ENCODE measurements around the gene CHCT1.
A peak's percentile ranks its signal among the peaks of the same experiment; 100 is the strongest.
"Not testable (repeated sequence)": the region's sequence is repeated elsewhere in the genome, so short reads cannot be mapped to it uniquely, and the experiment has no call there.

Gene CHCT1

DNA sequence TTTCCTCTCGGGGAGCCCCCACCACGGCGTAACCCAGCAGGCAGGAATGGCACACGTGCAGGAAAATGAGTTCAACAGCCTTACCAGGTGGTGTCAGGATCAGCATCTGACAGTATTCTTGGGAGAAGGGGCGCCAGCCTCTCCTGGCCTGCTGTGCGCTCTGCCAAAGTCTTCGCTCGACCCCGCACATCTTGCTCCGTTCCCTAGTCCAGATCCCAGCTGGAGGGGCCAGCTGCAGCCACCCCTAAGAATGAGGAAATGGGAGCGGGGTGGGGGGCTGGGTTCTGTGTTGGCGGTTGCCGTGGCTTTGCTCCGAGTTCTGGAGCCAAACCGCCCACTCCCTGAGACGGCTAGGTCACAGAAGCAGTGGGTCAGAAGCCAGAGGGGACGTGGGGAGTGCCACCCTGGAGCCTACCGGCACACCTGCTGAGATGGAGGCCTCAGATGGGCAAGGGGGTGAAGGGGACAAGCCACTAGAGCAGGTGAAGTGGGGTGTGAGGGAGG lies at the start of gene CHCT1:
CHCT1 (plus strand) TSS at position 328 of the 504 bp plus-strand sequence; CDS start at position 432, 104 bp downstream.
- no peak for DNase-seq

DNA sequence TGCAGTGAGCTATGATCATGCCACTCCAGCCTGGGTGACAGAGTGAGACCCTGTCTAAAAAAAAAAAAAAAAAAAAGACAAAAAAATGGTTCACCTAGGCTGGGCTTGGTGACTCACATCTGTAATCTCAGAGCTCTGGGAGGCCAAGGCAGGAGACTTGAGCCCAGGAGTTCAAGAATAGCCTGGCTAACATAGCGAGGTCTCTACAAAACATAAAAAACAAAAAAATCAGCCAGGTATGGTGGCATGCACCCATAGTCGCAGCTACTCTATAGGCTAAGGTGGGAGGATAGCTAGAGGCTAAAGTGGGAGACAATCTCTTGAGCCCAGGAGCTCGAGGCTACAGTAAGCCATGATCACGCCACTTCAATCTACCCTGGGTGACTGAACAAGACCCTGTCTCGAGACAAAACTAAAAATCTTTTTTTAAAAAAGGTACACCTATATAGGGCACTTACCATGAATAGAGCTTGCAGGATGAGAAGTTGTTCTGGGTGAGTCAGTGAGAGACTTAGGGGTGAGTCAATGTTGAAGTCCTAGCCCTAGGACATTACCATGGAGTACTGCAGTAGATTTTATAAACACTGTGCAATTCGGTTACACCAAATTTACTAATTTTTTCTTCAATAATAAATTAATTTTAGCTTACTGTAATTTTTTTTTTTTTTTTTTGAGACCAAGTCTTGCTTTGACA lies 49.4 kb upstream of the CHCT1 start:
- DNase-seq = no peak

DNA sequence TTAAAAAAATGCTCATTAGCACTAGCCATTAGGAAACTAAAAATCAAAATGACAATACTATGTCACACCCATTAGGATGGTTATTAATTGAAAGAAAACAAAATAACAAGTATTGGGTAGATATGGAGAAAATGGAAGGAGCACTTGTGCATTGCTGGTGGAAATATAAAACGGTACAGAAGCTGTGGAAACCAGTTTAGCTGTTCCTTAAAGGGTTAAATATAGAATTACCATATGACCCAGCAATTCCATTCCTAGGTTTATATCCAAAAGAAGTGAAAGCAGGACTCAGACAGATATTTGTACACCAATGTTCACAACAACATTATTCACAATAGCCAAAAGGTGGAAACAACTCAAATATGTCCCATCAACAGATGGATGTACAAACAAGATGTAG lies 44.1 kb upstream of the CHCT1 start:
- not testable (repeated sequence) for DNase-seq

DNA sequence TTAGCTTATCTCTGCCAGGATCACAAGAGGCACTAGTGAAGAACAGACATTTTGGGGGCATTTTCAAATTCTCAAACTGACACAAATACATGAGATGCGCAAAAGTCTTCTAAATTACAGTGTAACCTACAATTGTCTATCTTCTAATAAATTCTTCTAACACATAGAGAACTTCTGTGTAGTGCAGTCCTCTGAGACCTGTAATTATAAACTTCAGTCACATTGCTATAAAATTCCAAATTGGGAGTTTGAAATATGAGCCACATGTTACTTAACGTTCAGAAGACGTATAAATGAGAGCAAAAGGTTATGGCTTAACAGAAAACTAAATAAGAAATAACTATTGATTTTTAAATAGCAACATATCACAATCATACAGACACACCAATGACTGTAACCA lies 42.8 kb upstream of the CHCT1 start:
- not testable (repeated sequence) for DNase-seq

DNA sequence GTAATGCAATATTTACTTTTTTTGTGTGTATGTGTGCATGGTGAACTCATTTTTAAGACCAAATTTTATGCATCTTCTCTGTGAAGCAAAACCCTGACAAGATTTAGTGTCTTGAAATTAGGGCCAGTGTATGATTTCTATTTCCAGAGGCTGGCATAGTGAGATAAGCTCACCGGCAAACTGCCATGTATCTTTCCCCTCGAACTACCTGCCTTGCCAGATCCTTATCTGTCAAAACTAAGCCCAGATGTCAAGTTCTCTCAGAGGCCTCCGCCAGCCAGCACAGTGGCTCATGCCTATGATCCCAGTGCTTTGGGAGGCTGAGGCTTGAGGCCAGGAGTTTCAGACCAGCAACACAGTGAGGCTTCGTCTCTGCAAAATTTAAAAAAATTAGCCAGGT lies 40.3 kb upstream of the CHCT1 start:
- DNase-seq = no peak

DNA sequence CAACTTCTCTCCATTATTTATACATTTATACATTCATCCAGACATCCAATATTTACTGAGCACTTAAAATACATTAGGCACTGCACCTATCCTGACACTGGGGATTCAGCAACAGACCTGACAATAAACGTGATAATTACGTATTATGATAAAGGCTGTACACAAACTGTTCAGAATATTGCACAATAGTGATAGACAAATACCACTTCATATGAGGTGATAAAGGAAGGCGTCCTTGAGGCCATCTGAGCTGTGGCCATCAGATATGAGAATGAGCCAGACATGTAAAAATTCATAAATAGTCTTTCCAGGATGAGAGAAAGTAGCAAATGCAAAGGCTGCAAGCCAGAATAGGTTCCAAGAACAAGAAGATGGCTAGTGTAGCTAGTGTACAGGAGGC lies 38.9 kb upstream of the CHCT1 start:
- peak; percentile 23 for DNase-seq

DNA sequence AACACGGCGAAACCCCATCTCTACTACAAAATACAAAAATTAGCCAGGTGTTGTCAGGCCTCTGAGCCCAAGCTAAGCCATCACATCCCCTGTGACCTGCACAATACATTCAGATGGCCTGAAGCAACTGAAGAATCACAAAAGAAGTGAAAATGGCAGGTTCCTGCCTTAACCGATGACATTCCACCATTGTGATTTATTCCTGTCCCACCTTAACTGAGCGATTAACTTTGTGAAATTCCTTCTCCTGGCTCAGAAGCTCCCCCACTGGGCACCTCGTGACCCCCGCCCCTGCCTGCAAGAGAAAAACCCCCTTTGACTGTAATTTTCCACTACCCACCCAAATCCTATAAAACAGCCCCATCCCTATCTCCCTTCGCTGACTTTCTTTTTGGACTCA lies 37.4 kb upstream of the CHCT1 start:
- not testable (repeated sequence) for DNase-seq

DNA sequence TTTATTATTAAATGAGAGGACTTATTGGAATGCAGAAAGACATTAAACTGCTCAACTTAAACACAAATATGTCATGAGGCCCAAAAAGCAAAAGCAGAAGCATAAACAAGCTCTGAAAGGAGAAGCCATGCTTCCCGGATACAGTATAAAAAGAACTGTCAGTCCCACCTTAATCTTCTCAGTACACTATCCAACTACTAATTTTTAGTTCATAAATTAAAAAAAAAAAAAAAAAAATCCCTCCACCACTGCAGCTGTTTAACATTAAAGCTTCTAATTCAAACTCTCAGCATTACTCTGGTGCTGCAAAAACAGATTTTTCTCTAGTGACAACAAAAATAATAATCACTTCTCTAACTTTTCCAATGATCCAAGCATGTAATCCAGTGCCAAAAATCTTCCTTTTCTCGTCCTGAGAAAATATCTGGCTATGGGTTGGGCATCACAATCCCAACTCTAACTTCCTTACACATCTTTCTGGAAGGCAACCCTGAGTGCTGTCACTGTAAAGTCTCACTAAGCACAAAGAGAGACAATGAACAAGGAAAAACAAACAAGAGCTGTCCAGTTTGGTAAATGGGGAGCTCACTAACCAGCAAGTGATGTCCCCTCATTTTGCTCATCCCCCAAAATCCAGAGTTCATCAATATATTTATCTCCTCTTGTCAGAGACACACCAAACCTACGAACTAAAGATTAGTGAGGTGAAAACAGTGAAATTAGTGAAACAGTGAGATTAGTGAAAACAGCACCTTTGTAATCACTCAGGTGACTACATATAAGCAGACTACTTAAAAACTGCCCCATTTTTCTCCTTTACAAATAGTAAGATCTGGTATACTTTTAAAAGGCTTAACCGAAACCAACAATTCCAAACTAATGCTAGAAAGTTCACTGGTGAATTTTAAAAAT lies 35.9 kb upstream of the CHCT1 start:
- DNase-seq = no peak

DNA sequence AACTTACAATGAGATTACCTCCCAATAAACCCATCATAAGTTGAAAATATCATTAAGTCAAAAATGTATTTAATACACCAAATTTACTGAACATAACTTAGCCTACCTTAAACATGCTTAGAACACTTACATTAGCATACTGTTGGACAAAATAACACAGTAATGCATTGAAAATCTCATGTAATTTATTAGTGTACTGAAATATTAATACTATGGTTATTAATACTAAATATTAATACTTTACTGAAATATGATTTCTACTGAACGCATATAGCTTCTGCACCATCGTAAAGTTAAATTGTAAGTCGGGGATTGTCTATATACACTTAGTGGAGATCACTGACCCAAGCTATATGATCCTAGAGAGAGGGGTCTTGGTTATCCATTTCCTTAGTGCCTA lies 34.6 kb upstream of the CHCT1 start:
- no peak for DNase-seq

DNA sequence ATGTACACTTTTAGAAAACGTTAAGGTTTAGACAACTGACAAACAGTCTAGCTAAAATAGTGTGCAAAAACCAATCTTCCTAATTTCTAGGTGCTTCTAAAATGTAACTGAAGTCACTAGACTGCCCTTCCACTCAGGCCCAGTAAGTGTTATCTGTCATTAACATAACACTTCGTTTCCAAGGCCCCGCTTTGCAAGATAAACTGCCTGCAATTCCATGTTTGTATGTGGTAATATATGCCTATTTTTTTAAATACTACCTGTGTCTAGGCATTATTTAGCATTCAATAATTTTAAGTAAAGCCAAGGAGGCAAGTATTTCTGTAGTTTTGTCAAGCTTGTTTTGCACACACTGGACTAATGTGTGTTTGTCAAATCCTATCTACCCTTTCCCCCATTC lies 33.5 kb upstream of the CHCT1 start:
- DNase-seq = no peak

DNA sequence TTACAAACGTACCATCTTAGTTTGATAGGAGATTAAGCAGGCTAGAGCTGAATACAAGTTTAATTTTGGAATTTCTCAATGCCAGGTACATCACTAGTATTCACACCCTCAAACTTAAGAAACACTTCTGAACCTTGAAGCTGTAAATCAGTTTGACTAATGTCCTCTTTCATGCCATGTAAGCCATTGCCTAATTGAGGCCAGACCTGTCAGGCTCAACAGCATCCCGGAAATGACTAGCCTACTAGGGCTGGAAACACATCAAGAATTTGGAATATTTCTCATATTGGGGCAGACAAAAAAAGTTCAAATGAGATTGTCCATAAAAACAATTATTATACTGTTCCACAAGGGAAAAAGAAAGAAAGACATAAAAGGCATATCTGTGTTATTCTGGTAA lies 32.1 kb upstream of the CHCT1 start:
- no peak for DNase-seq

DNA sequence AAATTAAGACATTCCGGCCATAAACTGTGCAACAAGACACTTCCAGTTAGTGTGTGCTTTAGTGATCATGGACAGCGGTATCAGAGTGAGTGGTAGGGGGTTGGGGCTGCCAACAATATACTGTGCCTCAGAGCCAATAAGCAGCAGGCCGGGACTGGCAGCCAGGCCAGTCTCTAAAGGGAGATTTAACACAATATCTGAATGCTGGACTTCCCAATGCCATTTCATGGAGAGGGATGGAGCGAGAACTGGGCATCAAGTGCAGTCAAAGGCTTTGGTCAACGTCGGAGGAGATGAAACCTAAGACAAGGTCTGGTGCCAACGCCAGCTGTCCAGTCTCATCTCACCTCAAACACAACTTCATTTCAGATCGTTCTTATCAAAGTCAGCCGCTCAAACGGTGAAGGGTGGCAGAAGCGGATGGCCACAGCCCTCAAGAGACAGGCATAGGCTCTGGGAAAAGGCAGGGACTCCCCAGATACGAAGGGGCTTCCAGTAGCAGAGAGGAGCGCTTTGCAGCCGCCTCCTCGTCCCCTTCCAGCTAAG lies 31.3 kb upstream of the CHCT1 start:
- no peak for DNase-seq

DNA sequence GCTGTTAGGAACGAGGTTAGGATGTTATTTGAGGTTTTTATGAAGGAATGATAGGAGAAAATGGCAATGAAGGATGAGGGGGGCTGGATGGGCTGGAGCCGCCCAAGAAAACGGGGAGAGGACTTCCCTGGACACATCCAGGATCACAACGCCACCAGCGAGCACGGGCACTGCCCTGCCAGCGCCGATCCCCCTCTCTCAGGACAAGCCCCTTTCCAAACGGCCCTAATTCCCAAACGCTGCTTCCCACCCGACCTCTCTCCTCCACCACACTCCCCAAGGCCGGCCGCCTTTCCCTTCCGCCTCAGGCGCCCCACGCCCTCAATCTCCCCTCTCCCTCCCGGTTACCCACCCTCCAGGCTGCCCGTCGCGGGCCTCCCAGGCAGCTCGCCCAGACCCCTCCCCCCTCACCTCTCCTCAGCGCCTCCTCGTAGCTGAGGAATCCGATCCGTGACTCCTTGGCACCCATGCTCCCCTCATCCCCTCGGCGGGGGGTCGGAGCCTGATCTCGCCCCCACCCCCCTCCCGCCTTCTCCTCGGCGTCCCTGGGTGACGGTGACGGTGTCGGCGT lies 30.7 kb upstream of the CHCT1 start:
- no peak for DNase-seq

DNA sequence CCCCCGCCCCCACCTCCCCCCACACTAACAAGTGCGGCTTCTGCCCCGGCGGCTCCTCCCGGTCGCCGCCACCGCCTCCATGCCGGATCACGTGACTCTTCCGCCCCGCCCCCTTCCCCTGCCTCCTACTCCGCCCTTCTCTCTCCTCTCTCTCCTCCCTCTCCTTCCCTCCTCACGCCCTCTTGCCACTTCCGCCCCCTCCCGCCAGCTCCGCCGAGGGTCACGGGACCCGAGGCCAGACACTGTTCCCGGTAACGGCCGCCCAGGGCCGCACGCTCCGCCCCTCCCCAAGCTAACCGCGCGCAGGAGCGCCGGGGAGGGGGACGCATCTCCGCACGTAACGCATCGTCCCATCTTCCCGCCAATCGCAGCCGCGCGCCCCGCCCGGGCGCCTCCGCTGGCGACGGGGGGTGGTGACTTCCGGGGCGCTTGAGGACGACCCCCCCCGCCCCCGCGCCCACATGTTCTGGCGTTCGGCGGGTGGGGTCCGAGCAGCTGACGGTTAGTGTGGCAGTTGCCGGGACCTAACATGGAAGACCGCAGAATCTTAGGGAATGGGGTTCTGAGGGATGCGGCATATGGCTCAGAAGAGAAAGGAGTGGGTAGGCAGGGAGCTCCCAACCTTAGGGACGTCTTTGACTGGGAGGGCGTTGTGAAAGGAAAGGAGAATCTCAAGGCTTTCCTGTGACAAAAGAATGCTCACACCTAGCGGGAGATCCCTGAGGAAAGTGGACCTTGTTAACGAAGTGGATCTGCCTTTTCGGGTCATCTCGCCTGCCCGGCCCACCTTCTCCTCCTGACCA lies 30.0 kb upstream of the CHCT1 start, which contains the start of gene USP32:
USP32 (minus strand) TSS at position 92 of the 803 bp plus-strand sequence. CDS start 194 bp downstream, outside the sequence.
- peak; percentile 87 for DNase-seq

DNA sequence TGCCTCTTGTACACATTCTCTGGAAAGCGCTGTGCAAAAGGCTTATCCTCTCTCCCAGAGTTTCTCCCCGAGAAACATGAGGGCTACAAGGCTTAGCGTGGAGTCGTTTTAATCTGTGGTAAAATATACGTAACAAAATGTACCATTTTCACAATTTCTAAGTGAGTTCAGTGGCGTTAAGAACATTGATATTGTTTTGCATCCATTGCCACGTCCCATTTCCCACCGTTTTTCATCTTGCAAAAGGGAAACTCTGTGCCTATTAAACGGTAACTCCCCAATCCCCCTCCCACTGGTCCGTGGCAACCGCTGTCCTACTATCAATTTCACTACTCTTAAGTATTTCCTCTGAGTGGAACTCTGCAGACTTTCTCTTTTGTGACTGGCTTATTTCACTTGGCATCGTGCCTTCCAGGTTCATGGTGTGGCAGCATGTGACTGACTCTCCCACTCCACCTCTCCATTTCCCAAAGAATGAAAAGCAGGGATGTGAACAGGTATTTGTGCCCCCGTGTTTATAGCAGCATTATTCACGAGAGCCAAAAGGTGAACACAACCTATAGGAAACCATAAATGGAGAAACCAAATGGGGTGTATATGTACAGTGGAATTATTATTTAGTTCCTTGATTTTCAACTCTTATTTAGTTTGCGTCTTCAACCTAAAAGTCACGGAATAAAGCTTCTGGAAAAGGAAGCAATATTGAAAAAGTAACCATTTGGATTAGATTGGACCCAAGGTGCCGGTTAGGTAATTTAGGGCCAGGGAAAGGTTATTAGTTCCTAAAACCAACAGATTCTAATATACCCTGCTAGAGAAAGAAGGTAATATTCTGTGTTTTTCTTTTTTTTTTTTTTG lies 29.2 kb upstream of the CHCT1 start:
- DNase-seq = peak; percentile 42

DNA sequence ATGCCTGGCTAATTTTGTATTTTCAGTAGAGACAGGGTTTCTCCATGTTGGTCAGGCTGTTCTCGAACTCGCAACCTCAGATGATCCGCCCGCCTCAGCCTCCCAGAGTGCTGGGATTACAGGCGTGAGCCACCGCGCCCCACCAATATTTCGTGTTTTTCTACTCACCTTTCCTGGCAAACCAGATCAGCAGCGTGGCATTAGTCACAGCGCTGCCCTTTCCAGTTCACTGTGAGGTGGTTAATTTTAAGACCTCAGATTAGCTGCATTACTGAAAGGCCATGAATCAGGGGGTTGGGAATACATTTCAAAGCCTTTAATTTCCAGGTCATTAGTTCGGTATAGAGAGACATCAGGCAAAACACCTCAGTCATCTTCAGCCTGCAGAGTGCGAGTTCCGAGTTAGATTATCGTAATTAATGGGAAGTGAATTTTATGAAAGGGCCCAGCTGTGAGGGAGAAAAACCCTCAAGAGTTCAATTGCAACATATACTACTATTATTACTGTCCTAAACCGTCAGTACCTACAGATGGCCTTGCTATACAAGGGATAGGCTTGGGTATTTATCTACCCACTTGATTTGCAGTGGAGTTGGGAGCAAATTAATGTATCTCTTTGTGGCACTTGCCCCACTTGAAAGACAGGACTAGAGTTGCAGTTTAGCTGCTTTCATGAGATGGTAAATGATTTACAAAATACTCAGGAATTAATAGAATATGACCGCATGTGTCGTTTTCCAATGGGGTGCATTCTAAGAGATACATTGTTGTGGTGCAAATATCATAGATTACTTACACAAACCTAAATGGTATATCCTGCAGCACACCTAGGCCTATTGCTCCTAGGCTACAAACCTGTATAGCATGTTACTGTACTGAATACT lies 28.2 kb upstream of the CHCT1 start:
- no peak for DNase-seq

DNA sequence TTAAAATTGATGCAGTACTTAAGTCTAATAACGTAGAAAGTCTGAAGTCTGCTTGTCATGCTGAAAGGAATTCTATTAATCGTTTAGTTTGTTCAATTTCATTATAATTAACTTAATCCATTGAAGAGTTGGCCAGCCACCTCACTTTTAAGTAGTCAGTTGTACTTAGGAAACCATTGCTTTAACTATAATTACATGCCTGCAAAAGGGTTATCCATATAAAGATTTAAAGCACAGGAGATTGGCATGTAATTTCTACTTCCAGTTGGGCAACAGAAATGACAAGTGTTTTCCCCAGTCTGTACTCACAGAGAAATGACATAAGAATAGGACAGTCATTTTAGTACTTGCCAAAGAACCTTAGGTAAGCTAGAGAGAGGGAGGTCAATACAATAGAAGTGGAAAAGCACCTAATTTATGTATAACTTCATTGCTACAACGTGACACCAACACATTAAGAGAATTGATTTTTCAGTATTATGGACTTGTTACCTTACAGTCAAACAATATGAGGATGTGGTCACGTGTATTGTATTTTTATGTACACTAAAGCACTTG lies 26.7 kb upstream of the CHCT1 start:
- no peak for DNase-seq

DNA sequence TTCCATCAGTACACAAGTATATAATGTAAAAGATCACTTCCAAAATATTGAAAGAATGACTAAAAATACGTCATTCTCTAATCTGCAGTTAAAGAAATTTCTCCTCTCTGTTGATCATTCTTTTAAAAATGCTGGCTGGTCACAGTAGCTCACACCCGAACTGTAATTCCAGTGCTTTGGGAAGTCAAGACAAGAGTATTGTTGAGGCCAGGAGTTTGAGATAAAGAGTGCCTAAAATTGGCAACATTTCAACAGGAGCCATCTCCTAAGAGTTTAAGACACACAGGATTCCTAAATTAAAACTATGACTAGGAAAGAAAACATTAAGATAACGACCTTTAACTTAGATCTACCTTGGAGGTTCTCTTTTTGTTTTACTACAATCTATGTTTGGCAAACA lies 25.9 kb upstream of the CHCT1 start:
- no peak for DNase-seq

DNA sequence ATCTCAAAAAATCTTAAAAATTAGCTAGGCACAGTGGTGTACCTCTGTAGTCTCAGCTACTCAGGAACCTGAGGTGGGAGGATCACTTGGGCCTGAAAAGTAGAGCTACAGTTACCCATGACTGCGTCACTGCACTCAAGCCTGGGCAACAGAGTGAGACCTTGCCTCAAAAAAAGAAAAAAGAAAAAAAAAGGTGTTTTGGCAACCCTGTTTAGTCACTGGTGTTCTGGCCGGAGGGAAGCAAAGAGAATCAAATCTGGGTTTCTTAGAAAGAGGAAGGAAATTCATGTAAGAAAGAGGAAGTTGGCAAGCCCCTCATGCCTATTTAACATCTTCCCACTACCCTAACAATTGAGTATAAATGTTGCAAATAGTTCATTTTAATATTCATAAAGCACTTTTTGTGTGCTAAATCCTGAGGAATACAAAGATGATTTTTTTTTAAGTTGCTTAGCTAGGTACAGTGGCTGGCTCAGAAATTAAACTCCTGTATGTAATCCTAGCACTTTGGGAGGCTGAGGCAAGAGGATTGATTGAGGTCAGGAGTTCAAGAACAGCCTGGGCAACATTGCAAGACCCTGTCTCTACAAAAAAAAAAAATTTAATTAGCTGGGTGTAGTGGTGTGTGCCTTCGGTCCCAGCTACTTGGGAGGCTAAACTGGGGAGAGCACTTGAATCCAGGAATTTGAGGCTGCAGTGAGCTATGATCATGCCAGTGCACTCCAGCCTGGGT lies 23.9 kb upstream of the CHCT1 start:
- DNase-seq = no peak

All from NCI-H1436 treated with DMSO at 0.1 percent for 48 hours (cell line).